Measurements from ENCODE around the gene MSI2.

The MSI2 gene

GRCh38 chr17:57586196-57586740 lies 329.9 kb downstream of the MSI2 start:
- no peak for TF ChIP-seq TOX (CRISPR knock-in tag; IDR thresholded peaks at IDR 0.05; ENCODE audit: borderline replicate concordance)
- TF ChIP-seq, protein P1, sequence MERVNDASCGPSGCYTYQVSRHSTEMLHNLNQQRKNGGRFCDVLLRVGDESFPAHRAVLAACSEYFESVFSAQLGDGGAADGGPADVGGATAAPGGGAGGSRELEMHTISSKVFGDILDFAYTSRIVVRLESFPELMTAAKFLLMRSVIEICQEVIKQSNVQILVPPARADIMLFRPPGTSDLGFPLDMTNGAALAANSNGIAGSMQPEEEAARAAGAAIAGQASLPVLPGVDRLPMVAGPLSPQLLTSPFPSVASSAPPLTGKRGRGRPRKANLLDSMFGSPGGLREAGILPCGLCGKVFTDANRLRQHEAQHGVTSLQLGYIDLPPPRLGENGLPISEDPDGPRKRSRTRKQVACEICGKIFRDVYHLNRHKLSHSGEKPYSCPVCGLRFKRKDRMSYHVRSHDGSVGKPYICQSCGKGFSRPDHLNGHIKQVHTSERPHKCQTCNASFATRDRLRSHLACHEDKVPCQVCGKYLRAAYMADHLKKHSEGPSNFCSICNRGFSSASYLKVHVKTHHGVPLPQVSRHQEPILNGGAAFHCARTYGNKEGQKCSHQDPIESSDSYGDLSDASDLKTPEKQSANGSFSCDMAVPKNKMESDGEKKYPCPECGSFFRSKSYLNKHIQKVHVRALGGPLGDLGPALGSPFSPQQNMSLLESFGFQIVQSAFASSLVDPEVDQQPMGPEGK (CRISPR knock-in tag; IDR thresholded peaks at IDR 0.05; ENCODE audit: borderline replicate concordance): no peak
- TF ChIP-seq SNAI2 (CRISPR knock-in tag; IDR thresholded peaks at IDR 0.05): no peak
- no peak for TF ChIP-seq CSDC2 (CRISPR knock-in tag; IDR thresholded peaks at IDR 0.05)
- no peak for TF ChIP-seq ZFP30 (CRISPR knock-in tag; IDR thresholded peaks at IDR 0.05)
- no peak for ATAC-seq

DNA sequence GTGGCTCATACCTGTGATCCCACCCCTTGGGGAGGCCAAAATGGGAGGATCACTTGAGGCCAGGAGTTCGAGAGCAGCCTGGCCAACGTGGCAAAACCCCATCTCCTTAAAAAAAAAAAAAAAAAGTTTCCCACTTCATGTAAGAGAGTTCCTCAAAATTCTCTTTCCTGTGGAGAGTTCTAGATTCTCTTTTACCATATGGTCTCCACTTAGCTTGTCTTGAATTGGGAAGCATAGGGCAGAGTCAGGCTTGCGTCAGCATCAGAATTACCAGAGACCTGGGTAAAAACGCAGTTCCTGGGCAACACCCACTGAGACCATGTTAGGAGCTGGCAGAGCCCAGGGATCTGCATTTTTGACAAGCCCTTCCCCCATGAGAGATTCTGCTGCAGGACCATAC lies 330.4 kb downstream of the MSI2 start:
- no peak for TF ChIP-seq ZFP30 (CRISPR knock-in tag; IDR thresholded peaks at IDR 0.05)
- TF ChIP-seq, protein P1 (CRISPR knock-in tag; IDR thresholded peaks at IDR 0.05; ENCODE audit: borderline replicate concordance): no peak
- no peak for TF ChIP-seq POU6F1 (CRISPR knock-in tag; IDR thresholded peaks at IDR 0.05; ENCODE audit: borderline replicate concordance, low read depth)
- TF ChIP-seq OSR1 (CRISPR knock-in tag; IDR thresholded peaks at IDR 0.05): no peak
- no peak for TF ChIP-seq SNAI2 (CRISPR knock-in tag; IDR thresholded peaks at IDR 0.05)
- TF ChIP-seq ESRRG (CRISPR knock-in tag; IDR thresholded peaks at IDR 0.05): no peak
- no peak for TF ChIP-seq GLIS3 (CRISPR knock-in tag; IDR thresholded peaks at IDR 0.05)
- TF ChIP-seq ZC3H10 (CRISPR knock-in tag; IDR thresholded peaks at IDR 0.05): no peak
- TF ChIP-seq CSDC2 (CRISPR knock-in tag; IDR thresholded peaks at IDR 0.05): no peak
- TF ChIP-seq ZFP3 (CRISPR knock-in tag; IDR thresholded peaks at IDR 0.05): no peak
- no peak for ATAC-seq

DNA sequence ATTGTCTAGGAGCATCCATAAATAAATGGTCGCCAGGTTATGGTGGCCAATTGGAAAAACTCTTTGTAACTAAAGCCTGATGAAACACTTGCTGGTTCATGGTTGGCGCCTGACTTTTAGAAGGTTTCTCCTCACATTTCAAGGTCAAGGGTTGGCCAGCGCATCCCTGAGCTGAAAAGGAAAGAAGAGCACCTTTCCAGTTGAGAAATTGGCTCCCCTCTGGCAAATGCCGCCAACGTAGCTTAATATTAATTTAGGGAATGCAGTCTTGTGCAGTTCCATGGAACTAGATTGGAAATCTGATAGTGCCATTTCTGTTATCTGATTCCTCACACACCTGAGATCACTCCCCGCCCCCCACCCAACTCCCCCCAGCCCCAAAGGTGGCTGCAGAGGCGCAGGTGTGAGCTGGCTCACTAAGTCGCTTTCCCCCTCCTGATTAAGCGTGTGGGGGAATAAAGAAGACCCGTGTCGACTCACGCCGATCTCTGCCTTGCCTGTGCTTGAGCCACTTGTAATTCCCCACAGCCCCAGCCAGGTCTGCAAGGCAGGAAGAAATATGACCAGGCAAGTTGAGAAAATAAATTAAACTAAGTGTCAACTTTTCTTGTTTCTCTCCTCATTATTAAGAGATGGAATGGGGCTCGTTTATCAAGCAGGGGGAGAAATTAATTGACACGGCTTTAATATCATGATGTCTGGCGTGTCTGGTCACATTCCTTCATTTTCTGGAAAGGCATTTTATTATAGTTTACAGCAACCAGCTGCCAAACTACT lies 331.1 kb downstream of the MSI2 start:
- no peak for ATAC-seq
- TF ChIP-seq ESRRG (CRISPR knock-in tag; IDR thresholded peaks at IDR 0.05) (no peak), PPARA (CRISPR knock-in tag; IDR thresholded peaks at IDR 0.05; ENCODE audit: borderline replicate concordance) (no peak), ZNF565 (CRISPR knock-in tag; conservative IDR thresholded peaks at IDR 0.05; ENCODE audit: low read depth) (no peak), CREB5 (CRISPR knock-in tag; IDR thresholded peaks at IDR 0.05; ENCODE audit: low read depth) (no peak), ISL1 (CRISPR knock-in tag; IDR thresholded peaks at IDR 0.05) (no peak), OSR1 (CRISPR knock-in tag; IDR thresholded peaks at IDR 0.05) (no peak), TOX (CRISPR knock-in tag; IDR thresholded peaks at IDR 0.05; ENCODE audit: borderline replicate concordance) (no peak), ARNTL (CRISPR knock-in tag; IDR thresholded peaks at IDR 0.05; ENCODE audit: borderline replicate concordance, low read depth) (no peak), POU6F1 (CRISPR knock-in tag; IDR thresholded peaks at IDR 0.05; ENCODE audit: borderline replicate concordance, low read depth) (no peak), ZFP3 (CRISPR knock-in tag; IDR thresholded peaks at IDR 0.05) (no peak), TCF4 (CRISPR knock-in tag; IDR thresholded peaks at IDR 0.05; ENCODE audit: borderline replicate concordance) (no peak), ZNF8 (CRISPR knock-in tag; IDR thresholded peaks at IDR 0.05) (no peak), ZNF70 (CRISPR knock-in tag; IDR thresholded peaks at IDR 0.05) (no peak), CSDC2 (CRISPR knock-in tag; IDR thresholded peaks at IDR 0.05) (no peak), ZC3H10 (CRISPR knock-in tag; IDR thresholded peaks at IDR 0.05) (no peak), GLIS3 (CRISPR knock-in tag; IDR thresholded peaks at IDR 0.05) (no peak), SNAI2 (CRISPR knock-in tag; IDR thresholded peaks at IDR 0.05) (no peak)
- TF ChIP-seq, protein P1 (CRISPR knock-in tag; IDR thresholded peaks at IDR 0.05; ENCODE audit: borderline replicate concordance): no peak
- TF ChIP-seq, protein P2, sequence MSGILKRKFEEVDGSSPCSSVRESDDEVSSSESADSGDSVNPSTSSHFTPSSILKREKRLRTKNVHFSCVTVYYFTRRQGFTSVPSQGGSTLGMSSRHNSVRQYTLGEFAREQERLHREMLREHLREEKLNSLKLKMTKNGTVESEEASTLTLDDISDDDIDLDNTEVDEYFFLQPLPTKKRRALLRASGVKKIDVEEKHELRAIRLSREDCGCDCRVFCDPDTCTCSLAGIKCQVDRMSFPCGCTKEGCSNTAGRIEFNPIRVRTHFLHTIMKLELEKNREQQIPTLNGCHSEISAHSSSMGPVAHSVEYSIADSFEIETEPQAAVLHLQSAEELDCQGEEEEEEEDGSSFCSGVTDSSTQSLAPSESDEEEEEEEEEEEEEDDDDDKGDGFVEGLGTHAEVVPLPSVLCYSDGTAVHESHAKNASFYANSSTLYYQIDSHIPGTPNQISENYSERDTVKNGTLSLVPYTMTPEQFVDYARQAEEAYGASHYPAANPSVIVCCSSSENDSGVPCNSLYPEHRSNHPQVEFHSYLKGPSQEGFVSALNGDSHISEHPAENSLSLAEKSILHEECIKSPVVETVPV (CRISPR knock-in tag; IDR thresholded peaks at IDR 0.05): no peak
